ENCODE data around the gene BCAR3.

BCAR3 gene

DNA sequence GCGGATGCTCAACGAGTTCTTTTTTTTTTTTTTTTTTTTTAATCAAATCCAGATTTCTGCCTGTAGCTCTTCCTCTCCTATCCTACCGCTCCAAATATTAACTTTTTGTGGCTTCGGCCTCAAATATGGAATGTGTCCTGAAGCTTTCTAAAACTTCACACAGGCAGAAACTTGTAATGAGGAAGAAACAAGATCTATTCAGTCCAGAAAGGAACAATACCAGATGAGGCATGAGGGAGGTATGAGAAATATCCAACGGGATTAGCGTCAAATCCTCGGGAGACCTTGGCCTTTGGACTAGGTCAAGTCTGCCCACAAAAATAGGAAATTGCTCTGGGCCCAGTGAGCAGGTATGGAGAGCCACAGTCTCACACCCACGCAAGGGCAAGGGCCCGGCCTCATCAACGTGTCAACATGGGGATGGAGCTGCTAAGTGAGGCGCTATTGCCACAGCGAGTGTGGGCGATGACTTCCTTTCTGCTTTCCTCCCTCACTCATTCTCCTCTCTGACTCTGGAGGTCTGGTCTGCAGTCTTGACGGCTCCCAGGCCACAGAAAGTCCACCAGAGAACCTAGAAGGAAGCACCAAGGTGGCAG lies 66.6 kb downstream of the BCAR3 start:
- no peaks in the 10 kb centered on the region for H3K9me3 ChIP-seq (ENCODE audit: control insufficient read depth, insufficient read depth, low read depth, low read length)
- no peak overlapping the region for H3K27ac ChIP-seq (ENCODE audit: extremely low read depth, low read depth, low read length)
- POLR2A ChIA-PET, result no interaction called here
- CTCF ChIA-PET, result interaction anchor here (0.6 to 0.9 kb wide), 3 partner anchors 9 to 110 kb away, joined by 3 read pairs; no protein-coding TSS in a partner anchor
- no peaks in the 10 kb centered on the region for H3K36me3 ChIP-seq (ENCODE audit: control insufficient read depth in 2 of 2, insufficient read depth in 1 of 2, low read length in 2 of 2)
- no peak overlapping the region for H3K4me3 ChIP-seq (ENCODE audit: low read depth, low read length)
- H3K4me1 ChIP-seq (ENCODE audit: control insufficient read depth, insufficient read depth, low read length), result peaks cover 8% of the 10 kb centered on the region
- TF ChIP-seq ZNF394 (tag by site-specific recombination; IDR thresholded peaks at IDR 0.05; ENCODE audit: borderline replicate concordance) (no peak), ZBTB7A (tag by site-specific recombination; IDR thresholded peaks at IDR 0.05; ENCODE audit: low read depth) (no peak), ZNF660 (tag by site-specific recombination; IDR thresholded peaks at IDR 0.05) (no peak), EGR2 (tag by site-specific recombination; IDR thresholded peaks at IDR 0.05; ENCODE audit: low read depth) (peak; percentile 17; the same call in 1 of the 2 replicates), ZFHX2 (tag by site-specific recombination; conservative IDR thresholded peaks at IDR 0.05) (peak; percentile 53; the same call in 1 of the 2 replicates), ZXDB (tag by site-specific recombination; IDR thresholded peaks at IDR 0.05) (no peak)

DNA sequence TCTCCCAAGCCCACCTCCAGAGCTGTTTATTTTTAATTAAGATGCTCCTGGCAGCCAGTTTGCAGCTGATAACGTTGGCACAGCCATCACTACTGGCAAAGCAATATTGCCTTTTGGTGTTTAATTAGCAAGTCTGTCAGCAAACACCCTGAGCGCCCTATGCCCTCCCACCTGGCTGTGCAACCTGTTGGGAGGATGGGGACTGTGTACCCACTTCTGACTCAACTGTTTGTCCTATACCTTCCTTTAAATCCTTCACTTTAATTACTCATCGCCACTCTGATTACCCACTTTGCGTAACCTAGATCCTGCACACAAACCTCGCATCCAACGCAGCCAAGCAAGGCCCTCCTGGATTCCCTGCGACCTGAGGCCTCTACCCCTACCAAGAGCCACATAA lies 67.1 kb downstream of the BCAR3 start:
- ChIA-PET POLR2A (no interaction called here), CTCF (interaction anchor here (0.6 to 1.5 kb wide), 3 partner anchors 9 to 175 kb away, joined by 3 read pairs; no protein-coding TSS in a partner anchor)
- H3K9me3 ChIP-seq (ENCODE audit: control insufficient read depth, insufficient read depth, low read depth, low read length), result no peaks in the 10 kb centered on the region
- H3K36me3 ChIP-seq (ENCODE audit: control insufficient read depth in 2 of 2, insufficient read depth in 1 of 2, low read length in 2 of 2), result no peaks in the 10 kb centered on the region
- H3K27ac ChIP-seq (ENCODE audit: extremely low read depth, low read depth, low read length), result no peak overlapping the region
- H3K4me1 ChIP-seq (ENCODE audit: control insufficient read depth, insufficient read depth, low read length), result peaks cover 8% of the 10 kb centered on the region
- TF ChIP-seq EGR2 (tag by site-specific recombination; IDR thresholded peaks at IDR 0.05; ENCODE audit: low read depth) (no peak), ZNF654 (tag by site-specific recombination; IDR thresholded peaks at IDR 0.05; ENCODE audit: low read depth) (no peak), KLF10 (tag by site-specific recombination; IDR thresholded peaks at IDR 0.05) (no peak), ZNF514 (tag by site-specific recombination; IDR thresholded peaks at IDR 0.05) (no peak), ZNF10 (tag by site-specific recombination; IDR thresholded peaks at IDR 0.05) (no peak), ZNF211 (tag by site-specific recombination; IDR thresholded peaks at IDR 0.05; ENCODE audit: low read depth) (no peak)
- TF ChIP-seq, protein P1, sequence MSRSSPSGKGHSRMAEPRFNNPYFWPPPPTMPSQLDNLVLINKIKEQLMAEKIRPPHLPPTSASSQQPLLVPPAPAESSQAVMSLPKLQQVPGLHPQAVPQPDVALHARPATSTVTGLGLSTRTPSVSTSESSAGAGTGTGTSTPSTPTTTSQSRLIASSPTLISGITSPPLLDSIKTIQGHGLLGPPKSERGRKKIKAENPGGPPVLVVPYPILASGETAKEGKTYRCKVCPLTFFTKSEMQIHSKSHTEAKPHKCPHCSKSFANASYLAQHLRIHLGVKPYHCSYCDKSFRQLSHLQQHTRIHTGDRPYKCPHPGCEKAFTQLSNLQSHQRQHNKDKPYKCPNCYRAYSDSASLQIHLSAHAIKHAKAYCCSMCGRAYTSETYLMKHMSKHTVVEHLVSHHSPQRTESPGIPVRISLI (tag by site-specific recombination; IDR thresholded peaks at IDR 0.05), result no peak
- TF ChIP-seq, protein P2, sequence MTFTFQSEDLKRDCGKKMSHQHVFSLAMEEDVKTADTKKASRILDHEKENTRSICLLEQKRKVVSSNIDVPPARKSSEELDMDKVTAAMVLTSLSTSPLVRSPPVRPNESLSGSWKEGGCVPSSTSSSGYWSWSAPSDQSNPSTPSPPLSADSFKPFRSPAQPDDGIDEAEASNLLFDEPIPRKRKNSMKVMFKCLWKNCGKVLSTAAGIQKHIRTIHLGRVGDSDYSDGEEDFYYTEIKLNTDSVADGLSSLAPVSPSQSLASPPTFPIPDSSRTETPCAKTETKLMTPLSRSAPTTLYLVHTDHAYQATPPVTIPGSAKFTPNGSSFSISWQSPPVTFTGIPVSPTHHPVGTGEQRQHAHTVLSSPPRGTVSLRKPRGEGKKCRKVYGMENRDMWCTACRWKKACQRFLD (tag by site-specific recombination; IDR thresholded peaks at IDR 0.05), result no peak
- no peak overlapping the region for H3K4me3 ChIP-seq (ENCODE audit: low read depth, low read length)

- Histone ChIP-seq H3K36me3 (ENCODE audit: control insufficient read depth in 2 of 2, insufficient read depth in 1 of 2, low read length in 2 of 2) (no peaks in the 10 kb centered on the region), H3K4me3 (ENCODE audit: low read depth, low read length) (no peak overlapping the region), H3K9me3 (ENCODE audit: control insufficient read depth, insufficient read depth, low read depth, low read length) (no peaks in the 10 kb centered on the region), H3K27ac (ENCODE audit: extremely low read depth, low read depth, low read length) (no peak overlapping the region), H3K4me1 (ENCODE audit: control insufficient read depth, insufficient read depth, low read length) (peaks cover 8% of the 10 kb centered on the region)
- CTCF ChIA-PET, result interaction anchor here (1.4 to 1.5 kb wide), 2 partner anchors 12 to 175 kb away, joined by 3 read pairs; no protein-coding TSS in a partner anchor
- POLR2A ChIA-PET, result no interaction called here
- TF ChIP-seq ZNF26 (tag by site-specific recombination; IDR thresholded peaks at IDR 0.05) (no peak), ZFP37 (tag by site-specific recombination; IDR thresholded peaks at IDR 0.05) (no peak), HOXD13 (CRISPR knock-in tag; IDR thresholded peaks at IDR 0.05; ENCODE audit: borderline replicate concordance) (no peak), ZNF549 (tag by site-specific recombination; IDR thresholded peaks at IDR 0.05) (no peak), ZFP69B (tag by site-specific recombination; IDR thresholded peaks at IDR 0.05) (no peak), ZSCAN30 (tag by site-specific recombination; IDR thresholded peaks at IDR 0.05) (no peak), ZBTB17 (tag by site-specific recombination; IDR thresholded peaks at IDR 0.05) (no peak), ZNF239 (tag by site-specific recombination; IDR thresholded peaks at IDR 0.05) (no peak), ZNF157 (tag by site-specific recombination; IDR thresholded peaks at IDR 0.05) (no peak)
- TF ChIP-seq, protein P3, sequence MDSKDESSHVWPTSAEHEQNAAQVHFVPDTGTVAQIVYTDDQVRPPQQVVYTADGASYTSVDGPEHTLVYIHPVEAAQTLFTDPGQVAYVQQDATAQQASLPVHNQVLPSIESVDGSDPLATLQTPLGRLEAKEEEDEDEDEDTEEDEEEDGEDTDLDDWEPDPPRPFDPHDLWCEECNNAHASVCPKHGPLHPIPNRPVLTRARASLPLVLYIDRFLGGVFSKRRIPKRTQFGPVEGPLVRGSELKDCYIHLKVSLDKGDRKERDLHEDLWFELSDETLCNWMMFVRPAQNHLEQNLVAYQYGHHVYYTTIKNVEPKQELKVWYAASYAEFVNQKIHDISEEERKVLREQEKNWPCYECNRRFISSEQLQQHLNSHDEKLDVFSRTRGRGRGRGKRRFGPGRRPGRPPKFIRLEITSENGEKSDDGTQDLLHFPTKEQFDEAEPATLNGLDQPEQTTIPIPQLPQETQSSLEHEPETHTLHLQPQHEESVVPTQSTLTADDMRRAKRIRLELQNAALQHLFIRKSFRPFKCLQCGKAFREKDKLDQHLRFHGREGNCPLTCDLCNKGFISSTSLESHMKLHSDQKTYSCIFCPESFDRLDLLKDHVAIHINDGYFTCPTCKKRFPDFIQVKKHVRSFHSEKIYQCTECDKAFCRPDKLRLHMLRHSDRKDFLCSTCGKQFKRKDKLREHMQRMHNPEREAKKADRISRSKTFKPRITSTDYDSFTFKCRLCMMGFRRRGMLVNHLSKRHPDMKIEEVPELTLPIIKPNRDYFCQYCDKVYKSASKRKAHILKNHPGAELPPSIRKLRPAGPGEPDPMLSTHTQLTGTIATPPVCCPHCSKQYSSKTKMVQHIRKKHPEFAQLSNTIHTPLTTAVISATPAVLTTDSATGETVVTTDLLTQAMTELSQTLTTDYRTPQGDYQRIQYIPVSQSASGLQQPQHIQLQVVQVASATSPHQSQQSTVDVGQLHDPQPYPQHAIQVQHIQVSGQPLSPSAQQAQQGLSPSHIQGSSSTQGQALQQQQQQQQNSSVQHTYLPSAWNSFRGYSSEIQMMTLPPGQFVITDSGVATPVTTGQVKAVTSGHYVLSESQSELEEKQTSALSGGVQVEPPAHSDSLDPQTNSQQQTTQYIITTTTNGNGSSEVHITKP (tag by site-specific recombination; IDR thresholded peaks at IDR 0.05), result no peak
Observed at GRCh38 chr1:93613898-93614297, 67.7 kb downstream of the BCAR3 start.
